HG03469 (cell line): ENCODE results near the gene OR1J1.

ENCODE experiments used
- ATAC-seq: cut with Tn5 transposase; IDR thresholded peaks from one replicate; pipeline ENCODE4 v1.9.1; 2021; ENCODE audit warnings: mild to moderate bottlenecking, moderate library complexity, moderate number of reproducible peaks; ENCODE audit not compliant: unreplicated experiment

The OR1J1 gene

GRCh38 chr9:122446819-122447484 is 30.8 kb downstream of the OR1J1 start:
- no peak for ATAC-seq

- no peak for ATAC-seq
Observed at GRCh38 chr9:122445155-122445749, 32.5 kb downstream of the OR1J1 start.

- no peak for ATAC-seq
Observed at GRCh38 chr9:122444041-122444733, 33.5 kb downstream of the OR1J1 start.

- no peak for ATAC-seq
Observed at GRCh38 chr9:122442568-122442967, 35.2 kb downstream of the OR1J1 start.
